Testis (tissue), 3 donors: ENCODE data around the gene OR2B3. TPM values are rescaled to one million over a fixed set of nuclear protein-coding genes. Genes with fewer than 3 reads are reported as not detected.

Source experiments
- DNase-seq: peaks from one replicate; pipeline ENCODE4 v3.0.0-alpha.2; 2019
- H3K27ac ChIP-seq, 2 donors: fragments of 200-600 bp; sonication (generic); one replicate each; pipeline ENCODE4 v1.5.1; 2019
- H3K27me3 ChIP-seq: fragments of 200-600 bp; sonication (generic); one replicate; pipeline ENCODE4 v1.5.1; 2019
- H3K36me3 ChIP-seq: fragments of 200-600 bp; sonication (generic); one replicate; pipeline ENCODE4 v1.5.1; 2017; ENCODE audit warnings: low read depth; ENCODE audit errors: missing control alignments
- H3K4me1 ChIP-seq: fragments of 200-600 bp; sonication (generic); one replicate; pipeline ENCODE4 v1.5.1; 2019
- H3K4me3 ChIP-seq, 2 donors: fragments of 200-600 bp; sonication (generic); one replicate each; pipeline ENCODE4 v1.5.1; 2017 to 2019
- H3K9me3 ChIP-seq: fragments of 200-600 bp; sonication (generic); one replicate; pipeline ENCODE4 v1.5.1; 2017
- CTCF ChIP-seq, 3 experiments: fragments of 450-650 bp in 2 of 3; fragments of 200-600 bp in 1 of 3; sonication (generic) in 1 of 3; IDR thresholded peaks; one replicate each; pipeline ENCODE4 v1.5.1; 2016 to 2019; ENCODE audit warnings: antibody characterized with exemption in 3 of 3, mild to moderate bottlenecking in 2 of 3, moderate library complexity in 1 of 3
- POLR2A ChIP-seq: fragments of 450-650 bp; IDR thresholded peaks from one replicate; pipeline ENCODE4 v1.6.1; 2017; ENCODE audit warnings: antibody characterized with exemption, mild to moderate bottlenecking, moderate library complexity
- WGBS, 2 donors: methylation state at CpG; one replicate each; pipeline ENCODE4 v1.1.5; 2018; 5-methylcytosine and 5-hydroxymethylcytosine counted together
- intact Hi-C: fragments of 100-400 bp; cut with DNase I; formaldehyde crosslinking; loops from one replicate; pipeline ENCODE4 v1.15.1; 2023; ENCODE audit warnings: low total_unique reads
- polyA plus RNA-seq: library from polyadenylated mRNA; stranded (reverse); fragments of 350-450 nt; fragmentation: Illumina TruSeq; extraction: RNeasy Lipid Tissue Mini Kit (QIAGEN cat#74804); gene quantifications from one replicate; pipeline ENCODE4 v1.2.3, GENCODE V29; 2014; ENCODE audit warnings: low read depth, low replicate concordance; ENCODE audit not compliant: insufficient read depth
- total RNA-seq, 2 donors: library from RNA; depleted of rRNA; stranded (reverse); fragments of >200 nt; gene quantifications; one replicate each; pipeline ENCODE4 v1.2.3, GENCODE V29; 2016

The OR2B3 gene
- total and polyA plus RNA-seq, 3 donors from 2014 or later = not detected

GRCh38 chr6:29045075-29045474 is 42.0 kb downstream of the OR2B3 start, which contains the start of gene OR2W1:
OR2W1 (minus strand) TSS chr6:29045175; CDS start chr6:29045175, 0 bp downstream.
- Histone ChIP-seq H3K27me3 (no peaks in the 10 kb centered on the region), H3K27ac (no peak within 1 kb of the TSS), H3K4me1 (no peaks in the 10 kb centered on the region), H3K4me3 (no peak within 1 kb of the TSS), H3K36me3 (no peaks in the 10 kb centered on the region), H3K9me3 (no peaks in the 10 kb centered on the region)
- no peak for TF ChIP-seq CTCF (IDR thresholded peaks at IDR 0.05)
- no peak for TF ChIP-seq POLR2A
- WGBS, 2 donors = 88% methylated on average over 1 of the region's 1 CpG
- no peak for DNase-seq
- intact Hi-C loops = no loop called here

Other genes starting within 250 kb of the OR2B3 start
- 10 to 100 TPM; 61.4 to 81.2 TPM for gene TRIM27, start 163.3 kb downstream of the OR2B3 start, total RNA-seq
- gene TRIM27, start 163.3 kb downstream of the OR2B3 start, polyA plus RNA-seq = 29.8 TPM
- gene ZNF311, start 82.0 kb downstream of the OR2B3 start, total RNA-seq = 1 to 10 TPM; 3.5 to 5.0 TPM
- 5.8 TPM for gene ZNF311, start 82.0 kb downstream of the OR2B3 start, polyA plus RNA-seq
- gene OR2W1, start 42.1 kb downstream of the OR2B3 start, total RNA-seq = not detected
- gene OR2W1, start 42.1 kb downstream of the OR2B3 start, polyA plus RNA-seq = not detected
- gene OR2J1, start 12.2 kb upstream of the OR2B3 start, total RNA-seq = 1 to 10 TPM; 1.3 to 1.4 TPM
- gene OR2J1, start 12.2 kb upstream of the OR2B3 start, polyA plus RNA-seq = not detected
- gene OR2J3, start 20.7 kb upstream of the OR2B3 start, total RNA-seq = 1 to 10 TPM; 1.7 to 2.9 TPM
- 0.25 TPM for gene OR2J3, start 20.7 kb upstream of the OR2B3 start, polyA plus RNA-seq
- 1 to 10 TPM; 3.0 to 4.4 TPM for gene OR2J2, start 83.6 kb upstream of the OR2B3 start, total RNA-seq
- gene OR2J2, start 83.6 kb upstream of the OR2B3 start, polyA plus RNA-seq = 0.54 TPM
- gene OR14J1, start 214.4 kb upstream of the OR2B3 start, total RNA-seq = under 1 TPM; 0.08 to 0.19 TPM
- not detected for gene OR14J1, start 214.4 kb upstream of the OR2B3 start, polyA plus RNA-seq